PC-9 (cell line): ENCODE measurements around the gene COL13A1.

Source experiments
- CTCF ChIP-seq: fragments of 200-600 bp; sonication (generic); conservative IDR thresholded peaks from 2 replicates; pipeline ENCODE4 v1.6.1; 2017; ENCODE audit warnings: mixed run types, antibody characterized with exemption, mild to moderate bottlenecking, moderate library complexity
- EZH2 ChIP-seq: fragments of 200-600 bp; sonication (generic); IDR thresholded peaks from 2 replicates; pipeline ENCODE4 v1.8.0; 2017; ENCODE audit warnings: antibody characterized with exemption, low read depth

DNA sequence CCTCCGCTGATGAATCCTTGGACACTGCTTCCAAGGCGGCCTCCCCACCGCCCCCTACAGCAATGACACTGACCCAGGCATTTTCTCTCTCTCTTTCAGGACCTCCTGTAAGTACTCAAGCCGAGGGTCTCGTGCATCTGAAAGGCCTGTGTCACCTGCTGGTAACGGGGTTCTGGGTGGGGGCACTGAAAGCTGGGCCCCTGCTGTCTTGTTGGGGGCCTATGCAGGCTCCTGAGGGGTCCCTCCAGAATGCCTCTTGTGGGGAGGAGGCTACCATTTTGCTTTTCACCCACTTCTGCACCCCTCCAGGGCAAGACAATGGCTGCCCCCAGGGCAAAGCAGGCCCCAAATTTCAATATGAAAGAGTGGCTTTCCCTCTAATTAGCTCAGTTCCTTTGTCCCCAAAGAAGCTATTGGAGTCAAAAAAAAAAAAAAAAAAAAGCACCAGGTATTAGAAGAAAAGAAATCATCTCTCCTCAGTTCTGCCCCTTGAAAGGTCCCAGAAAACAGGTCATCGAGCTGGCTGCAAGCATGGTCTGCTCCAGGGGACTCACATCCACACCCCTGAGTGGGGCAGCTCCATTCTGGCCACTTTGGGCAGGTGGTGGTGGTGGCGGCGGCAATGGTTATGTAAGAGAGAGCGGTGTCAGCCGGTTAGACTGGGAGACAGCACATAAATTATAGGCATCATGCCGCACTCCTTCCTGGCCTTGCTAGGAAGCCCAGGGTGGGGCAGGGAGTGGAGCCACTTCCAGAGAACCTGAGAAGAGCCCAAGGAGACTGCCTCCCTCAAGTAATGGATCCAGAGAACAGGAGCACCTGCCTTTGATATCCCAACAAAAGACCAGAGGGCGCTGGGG, 66.2 kb downstream of the COL13A1 start:
- TF ChIP-seq CTCF (no peak), EZH2 (no peak)
